ENCODE data around the gene MCM8. TPM values are rescaled to one million over a fixed set of nuclear protein-coding genes. Genes with fewer than 3 reads are reported as not detected.

MCM8 gene
- 10.9 and 11.4 TPM in 2 replicates for total RNA-seq (2012; rRNA removed)

DNA sequence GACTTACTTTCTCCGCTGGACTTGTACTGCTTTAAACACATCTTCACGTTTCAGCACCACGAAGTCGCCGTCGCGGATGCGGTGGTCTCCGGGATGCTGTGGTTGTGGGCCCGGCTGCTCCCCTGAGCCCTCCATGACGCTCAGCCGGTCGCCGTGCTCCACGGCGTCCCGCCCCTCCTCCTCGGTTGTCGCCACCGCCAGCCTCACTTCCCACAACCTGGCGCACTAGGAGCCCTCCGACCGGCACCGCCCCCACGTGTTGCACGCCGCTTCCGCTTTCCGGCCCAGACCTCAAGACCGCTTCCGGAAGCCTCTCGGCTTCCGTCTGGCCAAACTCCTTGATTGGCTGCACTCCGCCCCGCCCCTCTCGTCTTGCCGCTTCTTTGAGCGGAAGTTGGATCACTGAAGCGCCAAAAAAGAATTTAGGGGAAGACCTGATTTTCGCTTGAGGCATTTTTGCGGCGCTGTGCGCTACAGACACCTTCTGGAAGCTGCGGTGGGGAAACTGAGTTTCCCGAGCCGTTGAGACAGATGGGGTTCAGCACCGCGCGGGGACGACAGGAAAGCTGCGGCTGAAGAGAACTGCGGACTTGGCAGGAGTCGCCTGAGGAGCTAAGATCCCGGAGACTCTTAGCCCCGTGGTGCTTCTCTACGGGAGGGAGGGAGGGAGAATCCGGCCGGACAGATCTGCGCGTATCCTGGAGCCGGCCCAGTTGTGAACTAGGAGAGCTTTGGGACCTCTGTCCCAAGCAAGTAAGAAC is at the start of gene MCM8, which contains the start of gene TRMT6:
TSS of gene MCM8 (plus strand) at position 382 of the 761 bp plus-strand sequence. CDS start 1,364 bp downstream, outside the sequence.
TSS of gene TRMT6 (minus strand) at position 263 of the 761 bp plus-strand sequence. CDS start at position 135, 128 bp downstream.
- Histone ChIP-seq H3K36me3 (ENCODE audit: insufficient read depth, low read length) (peaks cover 37% of the 10 kb centered on the region), H3K4me2 (ENCODE audit: low read length) (peak within 1 kb of the TSS; percentile 85), H3K4me3 (ENCODE audit: low read length) (peak within 1 kb of the TSS; percentile 98), H3K4me1 (ENCODE audit: control insufficient read depth, insufficient read depth, low read length) (peaks cover 40% of the 10 kb centered on the region), H3K9ac (ENCODE audit: low read depth, low read length) (peak within 1 kb of the TSS; percentile 91), H3K9me3 (replicated peaks; ENCODE audit: low read length) (no peaks in the 10 kb centered on the region), H3K27me3 (ENCODE audit: control insufficient read depth, insufficient read depth, low read length) (no peaks in the 10 kb centered on the region)

DNA sequence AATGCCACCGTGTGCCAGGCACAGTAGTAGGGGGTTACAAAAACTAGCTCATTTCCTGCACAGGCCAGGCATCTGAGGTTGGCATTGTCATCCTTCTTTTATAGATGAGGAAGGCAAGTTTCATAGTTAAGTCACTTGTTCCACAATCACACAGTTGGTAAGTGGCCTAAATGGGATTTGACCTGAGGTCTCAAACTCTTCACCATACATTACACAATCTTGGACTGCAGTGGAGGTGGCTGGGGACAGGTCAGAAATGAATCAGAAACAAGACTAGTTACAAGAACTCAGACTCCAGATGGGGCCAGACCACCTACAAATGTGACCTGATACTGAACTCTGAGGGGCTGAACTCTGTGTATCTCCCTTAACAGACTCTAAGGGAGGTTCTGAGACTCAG is 49.5 kb upstream of the MCM8 start:
- Histone ChIP-seq H3K4me1 (ENCODE audit: control insufficient read depth, insufficient read depth, low read length) (no peaks in the 10 kb centered on the region), H3K9ac (ENCODE audit: low read depth, low read length) (no peak overlapping the region), H3K27me3 (ENCODE audit: control insufficient read depth, insufficient read depth, low read length) (peaks cover 47% of the 10 kb centered on the region), H3K9me3 (replicated peaks; ENCODE audit: low read length) (no peaks in the 10 kb centered on the region), H3K36me3 (ENCODE audit: insufficient read depth, low read length) (no peaks in the 10 kb centered on the region), H3K4me3 (ENCODE audit: low read length) (no peak overlapping the region), H3K4me2 (ENCODE audit: low read length) (no peak overlapping the region)

DNA sequence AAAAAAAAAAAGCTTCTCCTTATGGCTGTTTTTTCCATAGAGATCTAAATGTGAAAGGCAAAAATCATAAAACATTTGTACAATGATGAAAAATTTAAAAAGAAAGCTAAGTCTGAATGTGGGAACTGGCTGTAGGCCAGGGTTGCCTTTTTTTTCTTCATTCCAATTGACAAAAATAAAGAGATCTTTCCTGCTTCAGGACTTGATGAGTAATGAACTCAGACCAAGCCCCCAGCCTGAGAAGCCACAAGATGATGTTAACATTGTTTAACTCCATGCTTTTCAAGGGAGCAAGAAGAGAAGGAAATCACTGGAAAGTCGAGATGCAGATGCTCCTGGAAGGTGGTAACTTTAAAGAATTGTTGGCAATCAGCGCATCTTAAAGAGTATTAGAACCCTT is 41.5 kb upstream of the MCM8 start:
- peaks cover 9% of the 10 kb centered on the region for H3K4me1 ChIP-seq (ENCODE audit: control insufficient read depth, insufficient read depth, low read length)
- no peaks in the 10 kb centered on the region for H3K9me3 ChIP-seq (replicated peaks; ENCODE audit: low read length)
- H3K27me3 ChIP-seq (ENCODE audit: control insufficient read depth, insufficient read depth, low read length), result peaks cover 55% of the 10 kb centered on the region
- H3K4me2 ChIP-seq (ENCODE audit: low read length), result no peak overlapping the region
- no peak overlapping the region for H3K9ac ChIP-seq (ENCODE audit: low read depth, low read length)
- H3K36me3 ChIP-seq (ENCODE audit: insufficient read depth, low read length), result no peaks in the 10 kb centered on the region
- no peak overlapping the region for H3K4me3 ChIP-seq (ENCODE audit: low read length)

DNA sequence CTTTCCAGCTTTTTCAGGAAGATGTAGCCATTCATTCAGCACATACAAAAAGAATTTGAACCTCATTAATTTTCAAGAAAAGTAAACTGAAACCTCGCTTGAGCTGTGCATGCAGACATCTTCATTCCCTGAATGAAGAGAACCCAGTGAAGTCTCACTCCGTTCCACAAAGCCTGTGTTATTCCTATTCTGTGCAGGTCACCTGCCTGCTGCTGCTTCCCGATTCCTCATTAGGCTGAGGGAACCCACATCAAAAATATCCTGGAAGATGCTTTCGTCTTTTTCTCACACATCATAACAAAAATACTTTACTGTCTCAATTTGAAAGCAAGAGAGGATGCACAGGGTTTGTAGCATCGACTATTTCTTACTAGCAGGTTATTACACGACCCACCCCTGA is 40.3 kb upstream of the MCM8 start:
- Histone ChIP-seq H3K9ac (ENCODE audit: low read depth, low read length) (no peak overlapping the region), H3K9me3 (replicated peaks; ENCODE audit: low read length) (no peaks in the 10 kb centered on the region), H3K4me1 (ENCODE audit: control insufficient read depth, insufficient read depth, low read length) (peaks cover 9% of the 10 kb centered on the region), H3K4me2 (ENCODE audit: low read length) (no peak overlapping the region), H3K27me3 (ENCODE audit: control insufficient read depth, insufficient read depth, low read length) (peaks cover 50% of the 10 kb centered on the region), H3K4me3 (ENCODE audit: low read length) (no peak overlapping the region), H3K36me3 (ENCODE audit: insufficient read depth, low read length) (no peaks in the 10 kb centered on the region)

DNA sequence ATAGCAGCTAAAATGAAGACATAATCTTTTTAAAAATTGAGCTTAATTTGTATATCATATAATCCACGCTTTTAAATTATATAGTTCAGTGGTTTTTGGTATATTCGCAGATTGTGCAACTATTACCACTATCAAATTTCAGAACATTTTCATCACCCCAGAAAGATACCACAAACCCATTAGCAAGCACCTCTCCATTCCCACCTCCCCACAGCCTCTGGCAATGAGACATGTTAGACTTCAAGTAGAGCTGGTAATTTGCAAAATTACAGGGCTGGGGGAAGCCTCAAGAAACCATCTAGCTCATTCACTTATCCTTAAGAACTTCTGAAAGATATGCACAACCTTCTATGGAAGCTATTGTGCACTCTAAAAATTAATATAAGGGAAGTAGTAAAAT is 37.3 kb upstream of the MCM8 start:
- Histone ChIP-seq H3K9ac (ENCODE audit: low read depth, low read length) (no peak overlapping the region), H3K9me3 (replicated peaks; ENCODE audit: low read length) (no peaks in the 10 kb centered on the region), H3K4me1 (ENCODE audit: control insufficient read depth, insufficient read depth, low read length) (peaks cover 9% of the 10 kb centered on the region), H3K36me3 (ENCODE audit: insufficient read depth, low read length) (no peaks in the 10 kb centered on the region), H3K27me3 (ENCODE audit: control insufficient read depth, insufficient read depth, low read length) (peaks cover 28% of the 10 kb centered on the region), H3K4me2 (ENCODE audit: low read length) (no peak overlapping the region), H3K4me3 (ENCODE audit: low read length) (no peak overlapping the region)

DNA sequence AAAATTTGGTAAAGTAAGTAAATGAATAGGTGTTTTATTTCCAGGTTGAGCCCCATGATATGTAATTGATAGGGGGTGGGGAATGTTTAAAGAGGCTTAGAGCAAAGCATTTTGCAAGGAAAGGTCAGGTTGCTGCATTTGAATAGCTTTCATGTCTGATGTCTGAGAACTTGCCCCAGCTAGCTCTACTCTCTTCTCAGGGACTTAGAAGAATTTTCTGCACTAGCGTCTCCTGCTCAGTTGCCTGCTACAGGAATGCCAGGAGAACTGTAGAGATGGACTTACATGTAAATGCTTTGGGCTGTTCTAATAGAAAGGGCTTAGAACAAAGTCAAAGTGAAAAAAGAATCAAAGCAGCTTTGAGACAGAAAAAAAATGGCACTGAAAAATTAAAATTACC is 35.6 kb upstream of the MCM8 start:
- Histone ChIP-seq H3K27me3 (ENCODE audit: control insufficient read depth, insufficient read depth, low read length) (peaks cover 24% of the 10 kb centered on the region), H3K4me1 (ENCODE audit: control insufficient read depth, insufficient read depth, low read length) (peaks cover 22% of the 10 kb centered on the region), H3K4me3 (ENCODE audit: low read length) (no peak overlapping the region), H3K9me3 (replicated peaks; ENCODE audit: low read length) (no peaks in the 10 kb centered on the region), H3K9ac (ENCODE audit: low read depth, low read length) (no peak overlapping the region), H3K36me3 (ENCODE audit: insufficient read depth, low read length) (no peaks in the 10 kb centered on the region), H3K4me2 (ENCODE audit: low read length) (no peak overlapping the region)

DNA sequence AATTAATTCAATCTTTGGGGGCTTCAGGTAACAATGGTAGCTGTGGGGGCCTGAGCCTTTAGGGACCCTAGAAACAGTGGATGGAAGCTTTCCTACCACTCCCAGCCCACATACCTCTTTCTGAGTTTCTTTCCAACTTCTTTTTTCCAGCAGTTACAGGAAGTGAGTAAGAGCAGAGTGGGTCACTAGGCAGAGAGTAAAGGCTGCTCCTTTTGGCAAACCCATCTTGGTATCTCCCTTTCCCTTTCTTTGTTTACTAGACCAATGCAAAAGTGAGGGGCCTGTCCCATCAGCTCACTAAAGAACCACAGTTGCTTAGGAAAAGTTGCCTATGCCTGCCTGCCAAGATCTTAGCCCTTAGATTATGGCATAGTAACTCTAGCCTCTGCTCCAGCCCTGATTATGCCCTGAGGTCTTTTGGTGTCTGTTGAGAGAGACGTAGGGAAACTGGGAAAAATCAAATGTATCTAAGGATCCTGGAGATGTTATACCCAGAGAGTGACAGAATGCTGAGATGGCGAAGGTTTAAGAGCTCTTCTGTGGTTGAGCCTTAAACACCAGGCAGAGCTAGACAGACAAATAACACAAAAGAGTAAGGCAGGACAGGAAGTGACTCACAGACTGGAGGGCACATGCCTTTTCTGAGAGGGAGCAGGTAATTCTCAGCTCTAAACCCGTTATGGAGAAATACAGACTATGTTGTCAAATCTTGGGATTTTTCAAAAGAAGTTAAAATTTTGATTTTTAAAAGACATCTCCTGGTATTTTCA is 31.4 kb upstream of the MCM8 start:
- H3K4me3 ChIP-seq (ENCODE audit: low read length), result peak overlapping the region; percentile 21
- peaks cover 15% of the 10 kb centered on the region for H3K27me3 ChIP-seq (ENCODE audit: control insufficient read depth, insufficient read depth, low read length)
- peak overlapping the region; percentile 67 for H3K4me2 ChIP-seq (ENCODE audit: low read length)
- no peaks in the 10 kb centered on the region for H3K9me3 ChIP-seq (replicated peaks; ENCODE audit: low read length)
- H3K36me3 ChIP-seq (ENCODE audit: insufficient read depth, low read length), result no peaks in the 10 kb centered on the region
- peaks cover 16% of the 10 kb centered on the region for H3K4me1 ChIP-seq (ENCODE audit: control insufficient read depth, insufficient read depth, low read length)
- H3K9ac ChIP-seq (ENCODE audit: low read depth, low read length), result no peak overlapping the region

DNA sequence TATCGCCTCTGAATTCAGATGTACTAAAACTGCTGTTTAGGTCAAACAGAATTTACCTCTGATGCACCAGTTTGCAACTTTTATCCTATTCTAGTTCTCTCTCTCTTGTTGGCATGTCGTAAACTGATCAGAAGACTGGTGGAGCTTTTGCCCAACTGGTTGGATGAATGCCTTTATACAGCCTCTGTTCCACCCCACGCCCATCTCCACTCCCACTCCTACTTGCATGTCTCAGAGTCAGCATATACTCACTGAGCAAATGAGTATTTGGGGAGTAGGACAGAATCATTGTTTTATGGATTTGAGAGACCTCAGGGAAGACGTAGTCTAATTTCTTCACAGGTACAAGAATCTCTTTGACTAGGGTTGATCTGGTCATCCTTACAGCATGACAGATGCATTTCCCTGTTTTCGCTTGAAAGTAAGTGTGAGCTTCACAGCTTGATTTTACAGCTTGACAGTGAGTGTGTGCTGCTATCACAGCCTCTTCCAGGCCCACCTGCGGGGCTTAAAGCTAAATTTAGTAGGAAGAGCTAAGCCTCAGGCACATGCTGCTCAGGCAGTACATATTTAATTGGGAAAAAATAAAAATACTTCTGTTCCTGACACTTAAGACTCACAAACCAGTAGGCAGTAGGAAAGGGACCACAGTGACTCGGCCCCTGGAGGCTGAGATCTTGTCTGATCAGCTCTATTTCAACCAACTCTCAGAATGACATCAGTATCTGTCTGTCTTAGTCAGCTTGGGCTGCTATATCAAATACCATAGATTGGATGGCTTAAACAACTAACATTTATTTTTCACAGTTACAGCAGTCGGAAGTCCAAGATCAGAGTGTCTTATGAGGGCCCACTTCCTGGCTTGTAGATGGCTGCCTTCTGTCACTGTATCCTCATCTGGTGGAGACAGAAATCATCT is 30.6 kb upstream of the MCM8 start:
- Histone ChIP-seq H3K36me3 (ENCODE audit: insufficient read depth, low read length) (no peaks in the 10 kb centered on the region), H3K4me2 (ENCODE audit: low read length) (peak overlapping the region; percentile 67), H3K4me3 (ENCODE audit: low read length) (no peak overlapping the region), H3K27me3 (ENCODE audit: control insufficient read depth, insufficient read depth, low read length) (peaks cover 19% of the 10 kb centered on the region), H3K4me1 (ENCODE audit: control insufficient read depth, insufficient read depth, low read length) (peaks cover 16% of the 10 kb centered on the region), H3K9ac (ENCODE audit: low read depth, low read length) (no peak overlapping the region), H3K9me3 (replicated peaks; ENCODE audit: low read length) (no peaks in the 10 kb centered on the region)

DNA sequence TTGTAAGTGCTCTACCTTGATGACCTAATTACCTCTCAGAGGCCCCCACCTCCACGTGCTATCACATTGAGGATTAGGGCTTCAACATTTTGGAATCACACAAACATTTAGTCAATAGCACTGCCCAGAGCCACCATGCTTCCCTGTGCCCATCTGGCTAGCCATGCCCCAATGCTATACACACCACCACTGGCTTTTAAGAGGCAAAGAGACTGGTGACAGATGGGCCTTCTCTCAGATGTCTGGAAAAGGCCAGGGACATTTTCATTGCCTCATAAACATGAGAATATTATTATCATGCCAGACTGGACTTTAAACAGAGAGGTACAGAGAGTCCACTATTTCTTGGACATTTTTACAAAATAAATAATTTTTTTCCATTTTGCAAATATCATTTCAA is 29.9 kb upstream of the MCM8 start:
- Histone ChIP-seq H3K9ac (ENCODE audit: low read depth, low read length) (no peak overlapping the region), H3K27me3 (ENCODE audit: control insufficient read depth, insufficient read depth, low read length) (peaks cover 20% of the 10 kb centered on the region), H3K4me2 (ENCODE audit: low read length) (no peak overlapping the region), H3K36me3 (ENCODE audit: insufficient read depth, low read length) (no peaks in the 10 kb centered on the region), H3K9me3 (replicated peaks; ENCODE audit: low read length) (no peaks in the 10 kb centered on the region), H3K4me3 (ENCODE audit: low read length) (no peak overlapping the region), H3K4me1 (ENCODE audit: control insufficient read depth, insufficient read depth, low read length) (peaks cover 16% of the 10 kb centered on the region)

DNA sequence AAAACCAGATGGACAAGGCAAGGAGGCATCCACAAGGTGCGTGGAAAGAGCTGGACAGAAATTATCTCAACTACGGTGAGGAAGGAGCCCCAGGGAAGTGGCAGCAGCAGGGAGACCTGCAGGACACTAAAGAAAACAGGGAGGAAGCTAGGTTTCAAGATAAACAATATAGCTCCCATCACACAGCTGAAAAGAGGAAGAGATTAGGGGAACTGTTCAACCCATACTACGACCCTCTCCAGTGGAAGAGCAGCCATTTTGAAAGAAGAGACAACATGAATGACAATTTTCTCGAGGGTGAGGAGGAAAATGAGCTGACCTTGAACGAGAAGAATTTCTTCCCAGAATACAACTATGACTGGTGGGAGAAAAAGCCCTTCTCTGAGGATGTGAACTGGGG is 27.0 kb upstream of the MCM8 start:
- Histone ChIP-seq H3K36me3 (ENCODE audit: insufficient read depth, low read length) (no peaks in the 10 kb centered on the region), H3K9ac (ENCODE audit: low read depth, low read length) (no peak overlapping the region), H3K27me3 (ENCODE audit: control insufficient read depth, insufficient read depth, low read length) (peaks cover 25% of the 10 kb centered on the region), H3K9me3 (replicated peaks; ENCODE audit: low read length) (no peaks in the 10 kb centered on the region), H3K4me2 (ENCODE audit: low read length) (no peak overlapping the region), H3K4me3 (ENCODE audit: low read length) (no peak overlapping the region), H3K4me1 (ENCODE audit: control insufficient read depth, insufficient read depth, low read length) (peaks cover 16% of the 10 kb centered on the region)

DNA sequence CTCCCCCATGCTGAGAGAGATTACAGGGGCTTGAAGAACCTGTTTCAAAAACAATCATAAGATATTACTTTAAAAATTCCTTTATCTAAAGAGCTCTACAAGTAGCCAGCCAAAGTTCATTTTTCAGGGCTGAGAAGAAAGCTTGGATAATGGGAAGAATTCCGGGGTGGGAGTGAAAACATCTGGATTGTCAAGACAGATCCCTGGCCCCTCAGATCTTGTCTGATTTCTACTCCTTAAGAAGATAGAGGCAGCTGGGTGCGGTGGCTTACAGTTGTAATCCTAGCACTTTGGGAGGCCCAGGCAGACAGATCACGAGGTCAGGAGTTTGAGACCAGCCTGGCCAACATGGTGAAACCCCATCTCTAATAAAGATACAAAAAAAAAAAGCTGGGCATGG is 24.9 kb upstream of the MCM8 start:
- Histone ChIP-seq H3K27me3 (ENCODE audit: control insufficient read depth, insufficient read depth, low read length) (peaks cover 38% of the 10 kb centered on the region), H3K9me3 (replicated peaks; ENCODE audit: low read length) (no peaks in the 10 kb centered on the region), H3K4me3 (ENCODE audit: low read length) (no peak overlapping the region), H3K36me3 (ENCODE audit: insufficient read depth, low read length) (no peaks in the 10 kb centered on the region), H3K9ac (ENCODE audit: low read depth, low read length) (no peak overlapping the region), H3K4me2 (ENCODE audit: low read length) (no peak overlapping the region), H3K4me1 (ENCODE audit: control insufficient read depth, insufficient read depth, low read length) (no peaks in the 10 kb centered on the region)
